ENCODE measurements around the gene ZNF599. TPM values are rescaled to one million over a fixed set of nuclear protein-coding genes. Genes with fewer than 3 reads are reported as not detected.

ZNF599 gene
- polyA plus RNA-seq, 1 donor, result 6.4 TPM

DNA sequence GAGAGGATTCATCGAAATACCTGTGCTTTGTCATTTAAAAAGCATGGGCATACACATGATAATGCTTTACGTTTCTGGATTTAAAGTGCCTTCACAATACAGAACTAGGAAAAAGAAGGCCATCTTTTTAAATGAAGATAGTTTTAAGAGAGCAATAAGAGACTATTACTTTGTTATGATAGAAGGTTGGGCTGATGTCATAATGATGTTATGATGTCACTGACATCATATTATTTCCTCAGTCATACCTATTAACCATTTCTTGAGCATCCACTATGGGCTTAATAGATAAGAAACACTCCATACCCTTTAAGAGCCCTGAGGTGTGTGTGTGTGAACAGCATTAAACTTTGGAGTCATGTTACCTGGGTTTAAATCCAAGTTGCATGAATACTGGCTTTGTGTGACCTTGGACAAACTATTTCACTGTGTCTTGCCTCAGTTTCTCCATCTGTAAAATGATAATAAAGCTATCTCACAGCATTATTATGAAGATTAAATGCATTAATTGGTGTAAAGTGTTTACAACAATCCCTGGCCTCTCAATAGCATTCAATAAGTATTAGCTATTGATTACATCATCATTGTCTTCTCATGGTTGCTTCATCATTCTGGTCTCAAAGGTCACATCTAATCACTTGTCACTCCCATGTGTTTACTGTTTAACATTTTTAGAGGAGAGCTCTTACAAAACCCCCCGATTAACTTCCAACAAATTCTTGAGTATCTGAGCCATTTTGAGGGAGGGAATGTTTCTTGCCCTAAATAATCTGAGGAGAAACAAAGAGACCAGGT lies 27.9 kb downstream of the ZNF599 start:
- no peak for DNase-seq (ENCODE audit: low read depth)

- DNase-seq (ENCODE audit: low read depth), result peak; percentile 31
Measured at GRCh38 chr19:34734537-34735103, 38.4 kb downstream of the ZNF599 start.

DNA sequence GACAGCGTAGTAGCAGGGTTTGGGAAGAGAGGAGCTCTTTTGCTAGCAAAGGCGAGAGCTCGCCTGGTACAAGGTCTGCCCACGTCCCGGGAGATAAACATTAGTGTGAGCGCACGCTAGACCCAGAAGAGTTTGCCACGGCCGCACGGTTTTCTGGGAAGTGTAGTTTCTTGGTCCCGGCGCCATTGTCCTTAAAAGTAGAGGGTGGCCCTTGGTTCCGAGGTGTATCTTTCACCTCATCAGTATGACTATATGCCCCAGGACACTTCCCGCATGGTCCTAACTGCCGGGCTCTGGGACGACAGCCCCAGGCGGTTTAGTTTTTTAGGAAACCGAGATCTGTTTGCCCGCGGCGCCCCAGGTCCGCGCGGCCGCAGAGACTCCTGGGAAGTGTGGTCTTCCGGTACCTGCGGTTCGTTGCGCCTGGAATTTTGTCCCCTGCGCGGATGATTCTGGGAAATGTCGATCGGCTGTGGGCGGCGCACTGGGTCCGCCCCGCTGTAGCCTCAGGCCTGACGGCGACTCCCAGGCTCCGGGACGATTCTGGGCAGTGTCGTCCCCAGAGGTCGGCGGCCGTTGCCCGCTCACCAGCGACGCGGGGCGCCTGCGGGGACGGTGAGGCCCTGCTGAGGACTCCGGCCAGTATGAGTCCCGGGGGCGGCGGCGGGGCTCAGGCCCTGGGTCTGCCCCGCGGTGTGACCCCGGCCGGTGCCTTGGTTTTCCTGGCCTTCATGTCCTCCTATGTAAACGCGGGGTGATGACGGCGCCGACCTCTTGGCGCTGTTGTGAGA lies 39.1 kb downstream of the ZNF599 start, which contains the start of gene ZNF181:
ZNF181 (plus strand) TSS at position 498 of the 791 bp plus-strand sequence. CDS start 795 bp downstream, outside the sequence.
- peak; percentile 73 for DNase-seq (ENCODE audit: low read depth)

- peak; percentile 50 for DNase-seq (ENCODE audit: low read depth)
Measured at GRCh38 chr19:34733266-34733745, 39.7 kb downstream of the ZNF599 start.

- DNase-seq (ENCODE audit: low read depth), result no peak
Measured at GRCh38 chr19:34732612-34733211, 40.3 kb downstream of the ZNF599 start.

DNA sequence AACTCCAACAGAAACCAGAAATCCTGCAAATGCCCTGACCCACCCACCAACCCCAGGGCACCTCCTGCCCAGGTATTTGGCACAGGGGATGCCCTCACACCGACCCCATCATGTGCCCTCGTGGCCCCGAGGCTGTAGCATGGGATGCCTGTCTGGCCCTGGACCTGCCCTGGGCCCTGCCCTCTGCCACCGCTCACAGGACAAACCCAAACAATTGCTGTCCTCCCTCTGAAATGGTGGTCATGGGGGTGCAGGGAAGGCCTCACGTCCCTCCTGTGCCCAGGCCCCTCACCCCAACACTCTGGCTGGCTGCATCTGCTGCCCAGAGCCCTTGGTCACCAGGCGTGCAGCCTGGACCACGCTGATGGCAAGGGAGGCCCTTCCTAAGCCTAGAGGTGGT lies 41.1 kb downstream of the ZNF599 start:
- DNase-seq (ENCODE audit: low read depth), result no peak

- no peak for DNase-seq (ENCODE audit: low read depth)
Measured at GRCh38 chr19:34731019-34731829, 41.8 kb downstream of the ZNF599 start.

DNA sequence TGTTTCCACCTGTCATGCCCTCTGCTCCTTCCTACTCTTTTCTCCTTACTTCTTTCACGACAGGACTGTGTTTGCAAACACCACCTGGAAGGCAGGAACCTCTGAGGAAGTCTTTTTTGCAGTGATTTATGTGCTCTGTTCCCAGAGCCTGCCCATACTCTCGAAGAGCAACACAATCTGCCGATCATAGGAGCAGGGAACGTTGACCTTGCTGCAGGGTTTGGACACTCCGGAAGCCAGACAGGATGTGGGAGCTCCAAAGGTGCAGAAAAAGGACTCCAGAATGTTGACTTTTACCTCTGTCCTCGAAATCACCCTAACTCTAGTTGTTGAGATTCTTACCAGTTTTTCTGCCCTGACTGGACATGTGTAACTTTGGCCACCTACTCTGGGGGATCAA lies 47.6 kb downstream of the ZNF599 start:
- DNase-seq (ENCODE audit: low read depth), result no peak

GRCh38 chr19:34722353-34722752 lies 50.7 kb downstream of the ZNF599 start:
- DNase-seq (ENCODE audit: low read depth), result no peak

GRCh38 chr19:34715357-34715756 lies 57.7 kb downstream of the ZNF599 start:
- no peak for DNase-seq (ENCODE audit: low read depth)

DNA sequence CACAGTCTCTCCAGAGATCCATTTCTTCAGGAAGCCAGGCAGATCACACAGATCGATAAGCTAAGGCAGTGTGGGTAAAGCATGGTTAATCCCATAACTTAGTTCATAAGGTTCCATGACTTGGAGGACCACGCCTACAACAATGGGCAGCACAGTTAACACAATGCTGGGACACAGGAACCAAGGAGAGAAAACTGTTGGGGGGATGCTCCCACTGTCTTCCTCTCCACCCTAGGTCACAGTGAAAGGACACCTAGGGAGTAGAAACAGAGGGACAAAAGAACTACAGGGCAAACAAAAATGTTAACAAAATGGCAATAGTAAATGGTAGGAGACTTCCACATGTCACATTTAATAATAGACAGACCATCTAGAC lies 59.8 kb downstream of the ZNF599 start:
- DNase-seq (ENCODE audit: low read depth), result no peak

- peak; percentile 17 for DNase-seq (ENCODE audit: low read depth)
Measured at GRCh38 chr19:34712395-34713261, 60.4 kb downstream of the ZNF599 start.

GRCh38 chr19:34711890-34712289 lies 61.1 kb downstream of the ZNF599 start:
- DNase-seq (ENCODE audit: low read depth), result no peak

Other genes starting within 250 kb of the ZNF599 start
- 0.29 TPM for gene SCGB2B2, start 96.1 kb downstream of the ZNF599 start, polyA plus RNA-seq (ENCODE audit: insufficient read length)
- gene ZNF302, start 95.5 kb downstream of the ZNF599 start, polyA plus RNA-seq (ENCODE audit: insufficient read length), result 58.9 TPM
- 14.9 TPM for gene ZNF181, start 39.0 kb downstream of the ZNF599 start, polyA plus RNA-seq (ENCODE audit: insufficient read length)
- gene ZNF30, start 153.7 kb upstream of the ZNF599 start, polyA plus RNA-seq (ENCODE audit: insufficient read length), result 3.6 TPM
- gene ZNF792, start 191.0 kb upstream of the ZNF599 start, polyA plus RNA-seq (ENCODE audit: insufficient read length), result 2.0 TPM
- 41.0 TPM for gene GRAMD1A, start 227.1 kb upstream of the ZNF599 start, polyA plus RNA-seq (ENCODE audit: insufficient read length)

Data from forelimb muscle (tissue), 1 donor.